K562 (cell line): Measurements from ENCODE around the gene LAPTM4A. TPM values are rescaled to one million over a fixed set of nuclear protein-coding genes. Genes with fewer than 3 reads are reported as not detected.

Experiments used
- BDP1 ChIP-seq: IDR thresholded peaks from 3 replicates; pipeline ENCODE4 v1.6.1; 2011; ENCODE audit not compliant: insufficient read length, insufficient read depth
- EP400 ChIP-seq: fragments of 450-650 bp; IDR thresholded peaks from 2 replicates; pipeline ENCODE4 v1.6.1; 2017; ENCODE audit warnings: antibody characterized with exemption, mild to moderate bottlenecking, moderate library complexity
- GTF2A2 ChIP-seq: IDR thresholded peaks from 2 replicates; pipeline ENCODE4 v1.6.1; 2016; ENCODE audit warnings: mild to moderate bottlenecking, missing genetic modification characterization, missing compliant biosample characterization
- HMGXB4 ChIP-seq: sonication (generic); formaldehyde crosslinking; IDR thresholded peaks from 2 replicates; pipeline ENCODE4 v1.8.1; 2023; ENCODE audit warnings: mild to moderate bottlenecking, missing genetic modification reagents
- MECOM ChIP-seq: fragments of 250-450 bp; sonication (Bioruptor Pico); IDR thresholded peaks from 2 replicates; pipeline ENCODE4 v1.8.0; 2022; ENCODE audit warnings: inconsistent platforms
- RFX1 ChIP-seq: fragments of 450-650 bp; IDR thresholded peaks from 2 replicates; pipeline ENCODE4 v1.6.1; 2016; ENCODE audit warnings: mild to moderate bottlenecking, moderate library complexity
- SIN3A ChIP-seq, 2 experiments: fragments of 150-350 bp in 1 of 2; IDR thresholded peaks; 2 replicates each; pipeline ENCODE4 v1.6.1; 2011 to 2016; ENCODE audit warnings: borderline replicate concordance in 2 of 2, low read depth in 2 of 2, low read length in 2 of 2, mild to moderate bottlenecking in 2 of 2, moderate library complexity in 2 of 2; ENCODE audit not compliant: control insufficient read depth in 1 of 2
- ZKSCAN1 ChIP-seq: fragments of 150-350 bp; IDR thresholded peaks from 2 replicates; pipeline ENCODE4 v1.6.1; 2016; ENCODE audit warnings: low read depth, low read length
- ZNF239 ChIP-seq: fragments of 250-450 bp; sonication (Bioruptor Pico); IDR thresholded peaks from 2 replicates; pipeline ENCODE4 v1.4.0; 2020; ENCODE audit warnings: mild to moderate bottlenecking
- polyA plus RNA-seq, 8 experiments: library from polyadenylated mRNA; depleted of rRNA in 4 of 8; stranded (reverse) in 5 of 8; unstranded in 3 of 8; fragments of >200 nt; fragmentation: Nextera tagmentation in 2 of 8; fragmentation: Illumina TruSeq in 1 of 8; extraction: Ambion mirVana in 2 of 8; extraction: Trizol in 1 of 8; gene quantifications; 2 replicates each; pipeline versions ENCODE4 v1.2.1 to v1.2.3, GENCODE V29; 2011 to 2014; ENCODE audit warnings: inconsistent platforms in 1 of 8, missing spikeins in 1 of 8
- total RNA-seq, 7 experiments: library from RNA; depleted of rRNA in 6 of 7; stranded (reverse); fragments of >200 nt in 6 of 7; fragmentation: Illumina TruSeq in 2 of 7; extraction: Trizol in 2 of 7; gene quantifications; 2 replicates each; pipeline versions ENCODE4 v1.2.1 to v1.2.3, GENCODE V29; 2011 to 2021; ENCODE audit warnings: low replicate concordance in 1 of 7
- TF ChIP-seq, protein P1 (sequence below): fragments of 250-450 bp; sonication (Bioruptor Pico); IDR thresholded peaks from 2 replicates; pipeline ENCODE4 v1.5.0; 2021; ENCODE audit warnings: mild to moderate bottlenecking, moderate library complexity
- TF ChIP-seq, protein P2 (sequence below): sonication (generic); formaldehyde crosslinking; IDR thresholded peaks from 2 replicates; pipeline ENCODE4 v1.8.0; 2022; ENCODE audit warnings: mild to moderate bottlenecking, low read depth, missing genetic modification reagents
- TF ChIP-seq, protein P3 (sequence below): IDR thresholded peaks from 2 replicates; pipeline ENCODE4 v1.6.1; 2011; ENCODE audit warnings: borderline replicate concordance, low read depth, mild to moderate bottlenecking, moderate library complexity, low read length; ENCODE audit not compliant: insufficient read depth, poor library complexity, severe bottlenecking

The LAPTM4A gene
- total and polyA plus RNA-seq, 9 of the 15 experiments (the other 6 are each of a cell fraction or from before 2014, with no cell fraction given): 13.4 to 157 (median 50.1) TPM

DNA sequence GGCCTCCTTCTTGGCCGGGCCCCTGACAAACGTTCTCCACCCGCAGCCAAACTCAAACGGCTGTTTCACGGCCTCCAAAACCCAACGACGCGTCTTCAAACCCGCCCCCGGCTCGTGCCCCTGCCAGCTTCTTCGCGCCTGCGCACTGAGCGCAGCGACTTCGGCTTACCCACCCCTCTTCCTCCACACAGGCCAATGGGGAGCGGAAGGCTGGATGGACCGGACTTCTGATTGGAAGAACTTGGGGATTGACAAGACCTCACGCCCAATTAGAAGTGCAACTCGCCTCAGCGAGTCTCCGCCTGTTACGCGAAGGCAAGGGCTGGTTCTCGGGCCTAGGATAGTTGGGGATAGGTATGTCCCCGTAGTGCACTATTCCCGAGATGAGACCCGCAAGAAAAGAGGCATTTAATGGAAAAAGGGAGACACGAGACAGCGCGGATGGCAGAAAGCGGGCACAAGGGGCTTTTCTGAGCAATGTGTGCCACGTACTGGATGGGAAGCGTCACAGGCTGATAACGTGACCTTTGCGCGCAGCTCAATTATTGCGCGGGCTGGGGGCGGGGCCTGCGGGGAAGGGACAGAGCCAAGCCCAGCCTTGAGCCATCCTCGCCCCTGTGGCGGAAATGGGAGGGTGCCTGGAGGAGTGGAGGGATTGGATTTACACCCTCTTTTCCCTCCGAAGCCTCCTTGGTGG is at the start of gene LAPTM4A (continued):
- TF ChIP-seq, protein P1, sequence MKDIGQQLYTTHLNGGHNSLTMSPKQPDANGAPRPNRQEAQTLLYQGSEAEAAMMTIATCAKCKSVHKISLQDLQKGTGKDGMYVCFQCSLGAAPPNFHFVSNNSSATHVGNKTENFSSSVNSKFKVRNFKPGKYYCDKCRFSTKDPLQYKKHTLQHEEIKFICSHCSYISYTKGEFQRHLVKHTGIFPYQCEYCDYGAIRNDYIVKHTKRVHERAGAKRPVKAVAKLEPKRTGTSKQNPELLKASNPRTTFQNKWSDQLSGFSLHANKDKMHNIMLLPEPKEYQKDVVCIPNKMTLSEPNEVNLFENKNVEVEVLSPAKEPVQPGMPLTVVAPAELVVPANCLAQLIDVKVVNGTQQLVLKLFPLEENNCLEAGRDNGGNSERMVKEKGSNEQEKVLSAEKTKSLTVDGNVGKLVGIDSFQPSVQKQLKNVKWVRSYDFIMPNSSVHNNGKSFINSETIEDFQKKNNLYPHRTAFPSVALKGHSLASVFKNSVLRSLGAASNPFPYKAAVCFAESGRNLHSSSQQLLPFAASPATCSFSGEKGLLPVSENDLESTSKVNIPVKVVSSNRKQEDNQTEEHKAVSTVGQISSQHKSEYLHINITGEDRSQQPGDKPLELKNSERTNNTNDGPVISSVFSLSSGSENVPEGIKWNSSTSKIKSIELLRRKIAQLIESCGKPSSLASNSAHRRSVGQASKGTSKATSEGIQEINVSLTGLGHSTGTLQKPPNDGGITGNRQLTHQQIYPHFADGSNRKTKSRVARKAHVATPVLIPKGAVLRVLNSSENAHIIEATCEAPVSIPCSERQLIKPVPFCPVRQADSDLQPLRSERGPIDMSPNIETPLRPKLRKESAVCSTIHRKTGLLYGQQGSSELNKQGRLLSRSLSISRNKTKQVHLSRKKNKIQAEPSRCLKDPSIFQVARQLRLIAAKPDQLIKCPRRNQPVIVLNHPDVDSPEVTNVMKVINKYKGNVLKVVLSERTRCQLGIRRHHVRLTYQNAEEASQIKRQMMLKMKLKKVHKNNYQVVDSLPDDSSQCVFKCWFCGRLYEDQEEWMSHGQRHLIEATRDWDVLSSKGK: no peak
- TF ChIP-seq ZKSCAN1 (peak; percentile 24; the same call in 1 of the 2 replicates), GTF2A2 (tag) (no peak), BDP1 (no peak), SIN3A (IDR thresholded peaks at IDR 0.05; ENCODE audit: borderline replicate concordance in 2 of 2, control insufficient read depth in 1 of 2, low read depth in 2 of 2, low read length in 2 of 2) (peak; percentile 25 to 32; a peak in 1 of 4 replicates), ZNF239 (CRISPR knock-in tag) (peak; percentile 16; the same call in 1 of the 2 replicates), EP400 (peak; percentile 100), RFX1 (no peak), MECOM (CRISPR knock-in tag) (no peak), HMGXB4 (CRISPR knock-in tag) (no peak)
- TF ChIP-seq, protein P2, sequence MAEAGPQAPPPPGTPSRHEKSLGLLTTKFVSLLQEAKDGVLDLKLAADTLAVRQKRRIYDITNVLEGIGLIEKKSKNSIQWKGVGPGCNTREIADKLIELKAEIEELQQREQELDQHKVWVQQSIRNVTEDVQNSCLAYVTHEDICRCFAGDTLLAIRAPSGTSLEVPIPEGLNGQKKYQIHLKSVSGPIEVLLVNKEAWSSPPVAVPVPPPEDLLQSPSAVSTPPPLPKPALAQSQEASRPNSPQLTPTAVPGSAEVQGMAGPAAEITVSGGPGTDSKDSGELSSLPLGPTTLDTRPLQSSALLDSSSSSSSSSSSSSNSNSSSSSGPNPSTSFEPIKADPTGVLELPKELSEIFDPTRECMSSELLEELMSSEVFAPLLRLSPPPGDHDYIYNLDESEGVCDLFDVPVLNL (CRISPR knock-in tag): peak; percentile 43; the same call in 1 of the 2 replicates
- TF ChIP-seq, protein P3, sequence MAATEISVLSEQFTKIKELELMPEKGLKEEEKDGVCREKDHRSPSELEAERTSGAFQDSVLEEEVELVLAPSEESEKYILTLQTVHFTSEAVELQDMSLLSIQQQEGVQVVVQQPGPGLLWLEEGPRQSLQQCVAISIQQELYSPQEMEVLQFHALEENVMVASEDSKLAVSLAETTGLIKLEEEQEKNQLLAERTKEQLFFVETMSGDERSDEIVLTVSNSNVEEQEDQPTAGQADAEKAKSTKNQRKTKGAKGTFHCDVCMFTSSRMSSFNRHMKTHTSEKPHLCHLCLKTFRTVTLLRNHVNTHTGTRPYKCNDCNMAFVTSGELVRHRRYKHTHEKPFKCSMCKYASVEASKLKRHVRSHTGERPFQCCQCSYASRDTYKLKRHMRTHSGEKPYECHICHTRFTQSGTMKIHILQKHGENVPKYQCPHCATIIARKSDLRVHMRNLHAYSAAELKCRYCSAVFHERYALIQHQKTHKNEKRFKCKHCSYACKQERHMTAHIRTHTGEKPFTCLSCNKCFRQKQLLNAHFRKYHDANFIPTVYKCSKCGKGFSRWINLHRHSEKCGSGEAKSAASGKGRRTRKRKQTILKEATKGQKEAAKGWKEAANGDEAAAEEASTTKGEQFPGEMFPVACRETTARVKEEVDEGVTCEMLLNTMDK: no peak
